ENCODE results near the gene EPHA3.

- TF ChIP-seq TAF1 (IDR thresholded peaks at IDR 0.05; ENCODE audit: borderline replicate concordance, low read depth, low read length) = no peak
- no peak for TF ChIP-seq HSF1 (IDR thresholded peaks at IDR 0.05; ENCODE audit: low read depth, low read length)
- TF ChIP-seq SKIL (IDR thresholded peaks at IDR 0.05; ENCODE audit: low read depth, poor library complexity, severe bottlenecking) = no peak
- TF ChIP-seq CTCF (IDR thresholded peaks at IDR 0.05 in 2 of 3, conservative IDR thresholded peaks at IDR 0.05 in 1 of 3; ENCODE audit: control insufficient read depth in 2 of 3, extremely low read depth in 1 of 3, insufficient read depth in 1 of 3, low read depth in 3 of 3, low read length in 3 of 3) = no peak
- no peak for TF ChIP-seq CHD1 (IDR thresholded peaks at IDR 0.05; ENCODE audit: low read depth, low read length)
- TF ChIP-seq STAT1 (conservative IDR thresholded peaks at IDR 0.05) = no peak
- TF ChIP-seq RAD51 (IDR thresholded peaks at IDR 0.05) = no peak
- TF ChIP-seq BACH1 (IDR thresholded peaks at IDR 0.05; ENCODE audit: borderline replicate concordance) = no peak
- TF ChIP-seq EP300 (IDR thresholded peaks at IDR 0.05; ENCODE audit: borderline replicate concordance in 1 of 2, control insufficient read depth in 1 of 2, low read depth in 2 of 2, low read length in 2 of 2) = no peak
- no peak for TF ChIP-seq MXI1 (IDR thresholded peaks at IDR 0.05; ENCODE audit: low read depth, low read length)
- no peak for TF ChIP-seq NFYB (IDR thresholded peaks at IDR 0.05; ENCODE audit: insufficient read depth, low read depth, low read length)
- TF ChIP-seq ESRRA (IDR thresholded peaks at IDR 0.05; ENCODE audit: low read length) = no peak
- no peak for TF ChIP-seq CUX1 (IDR thresholded peaks at IDR 0.05; ENCODE audit: insufficient replicate concordance, low read depth, low read length)
- TF ChIP-seq EZH2 (IDR thresholded peaks at IDR 0.05; ENCODE audit: borderline replicate concordance, control insufficient read depth, low read depth, low read length) = no peak
Measured at GRCh38 chr3:89252016-89252415, 144.6 kb downstream of the EPHA3 start.

Measured in GM12878 (cell line).